Measurements from ENCODE around the gene GPM6B. TPM values are rescaled to one million over a fixed set of nuclear protein-coding genes. Genes with fewer than 3 reads are reported as not detected.
"Not testable (repeated sequence)": the region's sequence is repeated elsewhere in the genome, so short reads cannot be mapped to it uniquely, and the experiment has no call there.

GPM6B gene
- total RNA-seq, 2 experiments from 2014 or later, result not detected

- H3K79me2 ChIP-seq (ENCODE audit: insufficient read depth, low read depth, low read length), result peaks cover 85% of the 10 kb centered on the region
- peak; percentile 57 for DNase-seq (ENCODE audit: low spot score)
- H3K9me3 ChIP-seq (ENCODE audit: low read length), result no peaks in the 10 kb centered on the region
- H3K4me3 ChIP-seq (ENCODE audit: low read depth, low read length, poor library complexity, severe bottlenecking), result peak overlapping the region; percentile 85
- no TSS peak for BruUV-seq (replicated peaks)
- peak overlapping the region; percentile 86 for H3K4me2 ChIP-seq (ENCODE audit: low read length)
- H3K9me2 ChIP-seq (ENCODE audit: insufficient read depth, low read length), result no peaks in the 10 kb centered on the region
- TF ChIP-seq CTCF (conservative IDR thresholded peaks at IDR 0.05; ENCODE audit: low read length) (no peak), EZH2phosphoT487 (IDR thresholded peaks at IDR 0.05; ENCODE audit: borderline replicate concordance, low read depth, low read length) (no peak)
- H3K36me3 ChIP-seq (ENCODE audit: insufficient read depth, low read length), result peaks cover 30% of the 10 kb centered on the region
- no peak overlapping the region for H2AFZ ChIP-seq (ENCODE audit: low read length)
- intact Hi-C loops (cut with micrococcal nuclease; ENCODE audit: unreplicated experiment), result loop anchor here (5.0 to 10.0 kb wide), 5 partner anchors 35 to 775 kb away; partner anchors contain the start of gene GEMIN8
- H3K27ac ChIP-seq (ENCODE audit: low read depth, low read length, poor library complexity, severe bottlenecking), result peak overlapping the region; percentile 99
- CTCF ChIA-PET (ENCODE audit: unreplicated experiment), result no interaction called here
- POLR2A ChIA-PET, result interaction anchor here (0.5 to 5.6 kb wide), 6 partner anchors 20 to 895 kb away, joined by 3 to 52 read pairs (median 4); no protein-coding TSS in a partner anchor
- no peaks in the 10 kb centered on the region for H4K20me1 ChIP-seq (ENCODE audit: insufficient read depth, low read length)
- H3K4me1 ChIP-seq (ENCODE audit: insufficient read depth, low read length, poor library complexity, severe bottlenecking), result peaks cover 21% of the 10 kb centered on the region
These were observed 84.4 kb downstream of the GPM6B start for GRCh38 chrX:13732246-13733067.

GRCh38 chrX:13730523-13730922 is 86.4 kb downstream of the GPM6B start:
- Histone ChIP-seq H3K4me1 (ENCODE audit: insufficient read depth, low read length, poor library complexity, severe bottlenecking) (peaks cover 13% of the 10 kb centered on the region), H3K79me2 (ENCODE audit: insufficient read depth, low read depth, low read length) (peaks cover 81% of the 10 kb centered on the region), H3K36me3 (ENCODE audit: insufficient read depth, low read length) (peaks cover 24% of the 10 kb centered on the region)
- H4K20me1 ChIP-seq (ENCODE audit: insufficient read depth, low read length); POLR2A ChIA-PET; BruUV-seq (replicated peaks); DNase-seq (ENCODE audit: low spot score); H3K9me2 ChIP-seq (ENCODE audit: insufficient read depth, low read length); H3K27ac ChIP-seq (ENCODE audit: low read depth, low read length, poor library complexity, severe bottlenecking); CTCF ChIA-PET (ENCODE audit: unreplicated experiment); H2AFZ ChIP-seq (ENCODE audit: low read length); H3K4me2 ChIP-seq (ENCODE audit: low read length); H3K4me3 ChIP-seq (ENCODE audit: low read depth, low read length, poor library complexity, severe bottlenecking); H3K9me3 ChIP-seq (ENCODE audit: low read length): not testable (repeated sequence)
- intact Hi-C loops (cut with micrococcal nuclease; ENCODE audit: unreplicated experiment), result loop anchor here (5.0 to 10.0 kb wide), 5 partner anchors 33 to 773 kb away; partner anchors contain the start of gene GEMIN8

- H2AFZ ChIP-seq (ENCODE audit: low read length); H3K4me3 ChIP-seq (ENCODE audit: low read depth, low read length, poor library complexity, severe bottlenecking); CTCF ChIA-PET (ENCODE audit: unreplicated experiment); POLR2A ChIA-PET; H3K27ac ChIP-seq (ENCODE audit: low read depth, low read length, poor library complexity, severe bottlenecking); H3K9me2 ChIP-seq (ENCODE audit: insufficient read depth, low read length); H4K20me1 ChIP-seq (ENCODE audit: insufficient read depth, low read length); H3K4me2 ChIP-seq (ENCODE audit: low read length); intact Hi-C loops (cut with micrococcal nuclease; ENCODE audit: unreplicated experiment); DNase-seq (ENCODE audit: low spot score); BruUV-seq (replicated peaks); H3K9me3 ChIP-seq (ENCODE audit: low read length): not testable (repeated sequence)
- Histone ChIP-seq H3K79me2 (ENCODE audit: insufficient read depth, low read depth, low read length) (peaks cover 85% of the 10 kb centered on the region), H3K36me3 (ENCODE audit: insufficient read depth, low read length) (peaks cover 32% of the 10 kb centered on the region), H3K4me1 (ENCODE audit: insufficient read depth, low read length, poor library complexity, severe bottlenecking) (peaks cover 26% of the 10 kb centered on the region)
These were observed 90.3 kb downstream of the GPM6B start for GRCh38 chrX:13726583-13726982.

DNA sequence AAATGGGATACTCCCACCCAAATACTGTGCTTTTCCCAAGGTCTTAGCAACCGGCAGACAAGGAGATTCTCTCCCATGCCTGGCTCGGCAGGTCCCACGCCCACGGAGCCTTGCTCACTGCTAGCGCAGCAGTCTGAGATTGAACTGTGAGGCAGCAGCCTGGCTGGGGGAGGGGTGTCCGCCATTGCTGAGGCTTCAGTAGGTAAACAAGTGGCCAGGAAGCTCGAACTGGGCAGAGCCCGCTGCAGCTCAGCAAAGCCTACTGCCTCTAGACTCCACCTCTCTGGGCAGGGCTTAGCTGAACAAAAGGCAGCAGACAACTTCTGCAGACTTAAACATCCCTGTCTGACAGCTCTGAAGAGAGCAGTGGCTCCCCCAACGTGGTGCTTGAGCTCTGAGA is 92.0 kb downstream of the GPM6B start:
- POLR2A ChIA-PET, result interaction anchor here (1.2 kb wide), 1 partner anchor 26 kb away, joined by 3 read pairs; no protein-coding TSS in a partner anchor
- peaks cover 49% of the 10 kb centered on the region for H3K36me3 ChIP-seq (ENCODE audit: insufficient read depth, low read length)
- BruUV-seq (replicated peaks); H3K4me3 ChIP-seq (ENCODE audit: low read depth, low read length, poor library complexity, severe bottlenecking); CTCF ChIA-PET (ENCODE audit: unreplicated experiment); H3K9me2 ChIP-seq (ENCODE audit: insufficient read depth, low read length); H3K4me2 ChIP-seq (ENCODE audit: low read length); H2AFZ ChIP-seq (ENCODE audit: low read length); H4K20me1 ChIP-seq (ENCODE audit: insufficient read depth, low read length); intact Hi-C loops (cut with micrococcal nuclease; ENCODE audit: unreplicated experiment); H3K9me3 ChIP-seq (ENCODE audit: low read length); DNase-seq (ENCODE audit: low spot score); H3K27ac ChIP-seq (ENCODE audit: low read depth, low read length, poor library complexity, severe bottlenecking): not testable (repeated sequence)
- H3K79me2 ChIP-seq (ENCODE audit: insufficient read depth, low read depth, low read length), result peaks cover 87% of the 10 kb centered on the region
- peaks cover 25% of the 10 kb centered on the region for H3K4me1 ChIP-seq (ENCODE audit: insufficient read depth, low read length, poor library complexity, severe bottlenecking)
